Hepatocyte (in vitro differentiated cells): ENCODE measurements around the gene OSBPL3. TPM values are rescaled to one million over a fixed set of nuclear protein-coding genes. Genes with fewer than 3 reads are reported as not detected.
A peak's percentile ranks its signal among the peaks of the same experiment; 100 is the strongest.

Source experiments
- DNase-seq: peaks from one replicate; pipeline ENCODE4 v3.0.0-alpha.2; 2016; ENCODE audit warnings: low spot score
- H2AFZ ChIP-seq: fragments of 200-600 bp; sonication (generic); 2 replicates; pipeline ENCODE4 v1.6.0; 2016; ENCODE audit warnings: antibody characterized with exemption, mild to moderate bottlenecking
- H3K27ac ChIP-seq: fragments of 200-600 bp; sonication (generic); 2 replicates; pipeline ENCODE4 v1.5.1; 2016; ENCODE audit warnings: mild to moderate bottlenecking
- H3K27me3 ChIP-seq: fragments of 200-600 bp; sonication (generic); 2 replicates; pipeline ENCODE4 v1.6.1; 2016
- H3K36me3 ChIP-seq: fragments of 200-600 bp; sonication (generic); replicated peaks from 2 replicates; pipeline ENCODE4 v1.5.1; 2016; ENCODE audit warnings: low read depth; ENCODE audit not compliant: insufficient read depth
- H3K4me1 ChIP-seq: fragments of 200-600 bp; sonication (generic); 2 replicates; pipeline ENCODE4 v1.5.1; 2016; ENCODE audit warnings: mild to moderate bottlenecking, moderate library complexity; ENCODE audit not compliant: insufficient read depth
- H3K4me2 ChIP-seq: fragments of 200-600 bp; sonication (generic); 2 replicates; pipeline ENCODE4 v1.6.0; 2016
- H3K4me3 ChIP-seq: fragments of 200-600 bp; sonication (generic); 2 replicates; pipeline ENCODE4 v1.5.1; 2016; ENCODE audit warnings: mild to moderate bottlenecking
- H3K79me2 ChIP-seq: fragments of 200-600 bp; sonication (generic); 2 replicates; pipeline ENCODE4 v1.6.0; 2017; ENCODE audit warnings: mild to moderate bottlenecking
- H3K9me2 ChIP-seq: fragments of 200-600 bp; sonication (generic); replicated peaks from 2 replicates; pipeline ENCODE4 v1.6.0; 2017; ENCODE audit warnings: mild to moderate bottlenecking; ENCODE audit not compliant: insufficient read depth
- H3K9me3 ChIP-seq: fragments of 200-600 bp; sonication (generic); 2 replicates; pipeline ENCODE4 v1.5.1; 2016; ENCODE audit warnings: low read depth, mild to moderate bottlenecking
- H4K20me1 ChIP-seq: fragments of 200-600 bp; sonication (generic); 2 replicates; pipeline ENCODE4 v1.6.0; 2016; ENCODE audit warnings: mild to moderate bottlenecking; ENCODE audit not compliant: insufficient read depth, poor library complexity, severe bottlenecking
- EZH2 ChIP-seq: fragments of 200-600 bp; sonication (generic); IDR thresholded peaks from 2 replicates; pipeline ENCODE4 v1.6.1; 2016; ENCODE audit warnings: antibody characterized with exemption, mild to moderate bottlenecking, borderline replicate concordance
- EZH2phosphoT487 ChIP-seq: fragments of 200-600 bp; sonication (generic); IDR thresholded peaks from one replicate; pipeline ENCODE4 v1.6.1; 2018; ENCODE audit warnings: antibody characterized with exemption, mild to moderate bottlenecking, low read depth, moderate library complexity; ENCODE audit not compliant: unreplicated experiment, severe bottlenecking
- WGBS: methylation state at CpG from one replicate; pipeline ENCODE4 v1.1.6; 2016; ENCODE audit warnings: low lambda C conversion rate; ENCODE audit errors: missing lambda C conversion rate; 5-methylcytosine and 5-hydroxymethylcytosine counted together
- polyA plus RNA-seq: library from polyadenylated mRNA; unstranded; fragments of >200 nt; fragmentation: Nextera tagmentation; extraction: Ambion mirVana; gene quantifications from 2 replicates; pipeline ENCODE4 v1.2.1, GENCODE V29; 2016
- total RNA-seq: library from RNA; depleted of rRNA; stranded (reverse); fragments of >200 nt; gene quantifications from 2 replicates; pipeline ENCODE4 v1.2.3, GENCODE V29; 2014
- TF ChIP-seq, protein P1 (sequence below): fragments of 200-600 bp; sonication (generic); IDR thresholded peaks from 2 replicates; pipeline ENCODE4 v1.5.1; 2016; ENCODE audit warnings: antibody characterized with exemption, mild to moderate bottlenecking; ENCODE audit not compliant: poor library complexity

Gene OSBPL3
- total and polyA plus RNA-seq, 2 experiments from 2014 or later = 11.4 to 18.0 TPM

- H3K27ac ChIP-seq = peak overlapping the region; percentile 99
- no peaks in the 10 kb centered on the region for H3K9me2 ChIP-seq
- no peaks in the 10 kb centered on the region for H4K20me1 ChIP-seq
- H3K9me3 ChIP-seq = no peaks in the 10 kb centered on the region
- H3K4me3 ChIP-seq = no peak overlapping the region
- H3K4me1 ChIP-seq = peaks cover 13% of the 10 kb centered on the region
- no peaks in the 10 kb centered on the region for H3K27me3 ChIP-seq
- H2AFZ ChIP-seq = no peak overlapping the region
- 85% methylated on average over 12 of the region's 12 CpGs for WGBS
- TF ChIP-seq EZH2phosphoT487 (no peak), EZH2 (no peak)
- TF ChIP-seq, protein P1, sequence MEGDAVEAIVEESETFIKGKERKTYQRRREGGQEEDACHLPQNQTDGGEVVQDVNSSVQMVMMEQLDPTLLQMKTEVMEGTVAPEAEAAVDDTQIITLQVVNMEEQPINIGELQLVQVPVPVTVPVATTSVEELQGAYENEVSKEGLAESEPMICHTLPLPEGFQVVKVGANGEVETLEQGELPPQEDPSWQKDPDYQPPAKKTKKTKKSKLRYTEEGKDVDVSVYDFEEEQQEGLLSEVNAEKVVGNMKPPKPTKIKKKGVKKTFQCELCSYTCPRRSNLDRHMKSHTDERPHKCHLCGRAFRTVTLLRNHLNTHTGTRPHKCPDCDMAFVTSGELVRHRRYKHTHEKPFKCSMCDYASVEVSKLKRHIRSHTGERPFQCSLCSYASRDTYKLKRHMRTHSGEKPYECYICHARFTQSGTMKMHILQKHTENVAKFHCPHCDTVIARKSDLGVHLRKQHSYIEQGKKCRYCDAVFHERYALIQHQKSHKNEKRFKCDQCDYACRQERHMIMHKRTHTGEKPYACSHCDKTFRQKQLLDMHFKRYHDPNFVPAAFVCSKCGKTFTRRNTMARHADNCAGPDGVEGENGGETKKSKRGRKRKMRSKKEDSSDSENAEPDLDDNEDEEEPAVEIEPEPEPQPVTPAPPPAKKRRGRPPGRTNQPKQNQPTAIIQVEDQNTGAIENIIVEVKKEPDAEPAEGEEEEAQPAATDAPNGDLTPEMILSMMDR = no peak
- peaks cover 24% of the 10 kb centered on the region for H3K79me2 ChIP-seq
- no peaks in the 10 kb centered on the region for H3K36me3 ChIP-seq
- peak overlapping the region; percentile 82 for H3K4me2 ChIP-seq
- peak; percentile 60 for DNase-seq
Observed at GRCh38 chr7:24755541-24756407, 224.2 kb downstream of the OSBPL3 start.

DNA sequence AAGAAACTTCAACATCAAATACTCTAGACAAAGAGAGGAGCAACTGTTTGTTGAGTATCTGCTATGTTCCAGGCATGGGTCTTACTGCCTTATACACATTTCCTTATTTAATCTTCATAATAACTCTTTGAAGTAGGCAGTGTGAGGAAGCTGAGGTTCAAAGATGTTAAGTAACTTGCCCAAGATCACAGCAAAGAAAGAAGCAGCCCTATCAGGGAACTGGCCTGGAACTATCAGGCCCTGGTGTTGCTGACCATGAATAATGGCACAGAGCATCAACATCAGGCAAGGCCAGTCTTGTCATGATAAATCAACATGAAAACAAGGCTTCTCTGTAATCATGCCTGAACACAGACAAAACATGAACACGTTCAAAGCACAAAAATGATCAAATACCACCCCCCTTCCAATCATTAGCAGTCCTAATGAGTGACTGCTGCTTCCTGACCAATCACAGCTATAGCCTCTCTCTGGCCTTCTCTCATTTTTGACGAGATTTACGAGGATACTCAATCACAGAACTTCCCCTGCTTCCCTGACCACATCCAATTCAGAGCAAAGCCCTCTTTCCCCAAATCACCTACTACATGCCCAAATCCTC lies 225.0 kb downstream of the OSBPL3 start:
- Histone ChIP-seq H2AFZ (no peak overlapping the region), H3K79me2 (peaks cover 32% of the 10 kb centered on the region), H3K36me3 (no peaks in the 10 kb centered on the region), H3K27me3 (no peaks in the 10 kb centered on the region), H4K20me1 (no peaks in the 10 kb centered on the region), H3K4me1 (peaks cover 20% of the 10 kb centered on the region), H3K4me2 (peak overlapping the region; percentile 36), H3K9me3 (no peaks in the 10 kb centered on the region), H3K9me2 (no peaks in the 10 kb centered on the region), H3K27ac (peak overlapping the region; percentile 99), H3K4me3 (no peak overlapping the region)
- 84% methylated on average over 3 of the region's 3 CpGs for WGBS
- no peak for DNase-seq
- TF ChIP-seq, protein P1 = no peak
- TF ChIP-seq EZH2phosphoT487 (no peak), EZH2 (no peak)

DNA sequence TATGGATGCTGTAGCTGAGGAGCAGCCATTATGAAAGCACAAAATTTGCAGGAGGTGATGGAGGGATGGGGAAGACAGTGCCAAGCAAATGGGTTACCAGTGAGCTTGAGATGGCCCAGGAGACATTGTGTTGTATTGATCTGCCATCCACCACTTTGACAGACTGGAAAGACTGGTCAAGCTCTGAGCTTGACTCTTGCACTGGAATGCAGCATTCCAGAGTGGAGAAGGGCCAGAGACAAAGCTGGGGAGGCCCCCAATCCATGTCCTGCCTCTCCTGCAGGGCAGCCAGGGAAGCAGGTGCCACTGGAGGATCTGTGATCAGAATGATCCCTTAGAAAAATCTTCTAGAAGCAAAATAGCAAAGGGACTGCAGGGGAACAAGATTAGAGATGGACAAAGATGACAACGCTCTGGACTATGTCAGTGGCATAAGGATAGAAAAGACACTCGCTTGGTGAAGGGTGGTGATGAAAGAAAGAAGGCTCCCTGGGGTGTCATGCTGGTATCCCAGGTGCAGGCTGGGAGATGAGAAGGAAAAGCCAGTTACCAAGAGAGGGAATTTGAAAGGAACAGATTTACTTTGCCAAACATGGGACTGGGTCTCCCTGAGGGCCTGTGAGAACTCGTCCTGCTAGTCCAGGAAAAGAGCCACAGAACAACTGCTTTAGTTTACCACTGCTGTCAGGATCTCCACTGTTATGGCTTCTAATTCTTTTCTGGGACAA lies 227.7 kb downstream of the OSBPL3 start:
- no peak overlapping the region for H3K27ac ChIP-seq
- no peaks in the 10 kb centered on the region for H4K20me1 ChIP-seq
- H3K4me1 ChIP-seq = peaks cover 12% of the 10 kb centered on the region
- no peaks in the 10 kb centered on the region for H3K9me3 ChIP-seq
- H3K4me2 ChIP-seq = no peak overlapping the region
- no peak overlapping the region for H3K4me3 ChIP-seq
- H3K27me3 ChIP-seq = no peaks in the 10 kb centered on the region
- no peaks in the 10 kb centered on the region for H3K9me2 ChIP-seq
- DNase-seq = no peak
- H3K36me3 ChIP-seq = no peaks in the 10 kb centered on the region
- TF ChIP-seq, protein P1 = no peak
- TF ChIP-seq EZH2 (no peak), EZH2phosphoT487 (no peak)
- WGBS = 79% methylated on average over 3 of the region's 3 CpGs
- peaks cover 42% of the 10 kb centered on the region for H3K79me2 ChIP-seq
- H2AFZ ChIP-seq = no peak overlapping the region
